HG02885 (cell line): ENCODE data around the gene EIF6.

ENCODE experiments used
- ATAC-seq: cut with Tn5 transposase; IDR thresholded peaks from one replicate; pipeline ENCODE4 v1.9.1; 2021; ENCODE audit warnings: mild to moderate bottlenecking; ENCODE audit not compliant: unreplicated experiment, poor library complexity

EIF6 gene

DNA sequence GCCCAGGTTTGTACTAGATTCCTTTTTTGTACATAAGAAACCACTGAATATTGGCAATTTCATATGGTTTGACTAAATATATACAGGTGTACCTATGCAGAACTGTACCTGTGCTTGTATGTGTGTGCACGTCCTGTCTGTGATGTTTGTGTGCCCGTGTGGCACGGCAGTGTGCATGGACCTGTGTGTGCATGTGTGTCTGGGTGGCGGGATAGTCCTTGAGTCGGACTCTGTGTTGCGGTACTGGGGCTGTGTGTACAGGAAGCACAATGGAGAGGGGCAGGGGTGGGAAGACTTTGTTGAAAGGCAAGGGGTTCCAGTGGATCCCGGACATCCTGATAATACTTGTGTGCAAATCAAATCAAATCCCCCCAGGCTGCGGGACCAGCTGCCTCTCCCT is 11.1 kb upstream of the EIF6 start:
- ATAC-seq, result no peak

- no peak for ATAC-seq
These were observed 10.5 kb upstream of the EIF6 start for GRCh38 chr20:35295058-35295457.

- no peak for ATAC-seq
These were observed 9.7 kb upstream of the EIF6 start for GRCh38 chr20:35294293-35294685.

- no peak for ATAC-seq
These were observed 9.0 kb upstream of the EIF6 start for GRCh38 chr20:35293303-35294292.

GRCh38 chr20:35292504-35293285 is 8.1 kb upstream of the EIF6 start:
- no peak for ATAC-seq

GRCh38 chr20:35291654-35292503 is 7.3 kb upstream of the EIF6 start, which contains the start of gene FAM83C:
FAM83C (minus strand) TSS chr20:35292425; CDS start chr20:35292304, 121 bp downstream.
- ATAC-seq, result no peak

- no peak for ATAC-seq
These were observed 6.4 kb upstream of the EIF6 start for GRCh38 chr20:35290887-35291417.

- no peak for ATAC-seq
These were observed 5.8 kb upstream of the EIF6 start for GRCh38 chr20:35290186-35290886.

DNA sequence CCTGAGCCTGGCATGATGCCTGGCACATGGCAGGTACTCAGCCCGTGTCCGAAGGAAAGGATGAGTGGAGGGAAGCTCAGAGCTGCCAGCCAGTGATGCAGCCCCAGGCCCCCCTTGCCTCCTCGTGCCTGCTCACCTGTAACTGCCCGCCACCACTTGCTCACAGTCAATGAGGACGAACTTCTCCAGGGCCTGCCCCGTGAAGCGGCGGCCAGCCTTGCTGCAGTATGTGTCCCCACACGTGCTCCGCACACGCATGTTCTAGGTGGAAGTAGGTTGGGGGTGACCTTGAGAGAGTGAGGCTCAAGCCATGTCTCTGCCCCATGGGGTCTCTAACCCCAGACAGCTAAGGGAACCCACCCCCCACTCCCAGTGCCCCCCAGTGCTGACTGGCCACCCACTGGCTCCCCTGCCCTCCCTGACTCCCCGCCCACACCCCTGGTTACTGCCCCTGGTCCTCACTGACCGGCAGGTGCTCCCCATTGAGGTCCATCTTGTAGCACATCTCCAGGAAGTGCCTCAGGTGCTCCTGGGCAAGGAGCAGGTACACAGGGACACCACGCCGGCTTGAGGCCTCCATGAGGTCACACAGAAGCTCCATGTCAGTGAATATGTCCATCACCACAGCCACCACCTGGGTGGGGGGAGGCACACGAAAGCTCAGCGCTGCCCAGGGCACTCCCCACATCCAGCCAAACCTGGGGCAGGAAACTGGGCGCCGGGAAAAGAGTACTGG is 3.9 kb upstream of the EIF6 start:
- ATAC-seq, result no peak

- ATAC-seq, result no peak
These were observed 3.1 kb upstream of the EIF6 start for GRCh38 chr20:35287509-35288324.

- ATAC-seq, result no peak
These were observed 2.4 kb upstream of the EIF6 start for GRCh38 chr20:35286899-35287508.

- ATAC-seq, result no peak
These were observed 1.7 kb upstream of the EIF6 start for GRCh38 chr20:35286077-35286898.

DNA sequence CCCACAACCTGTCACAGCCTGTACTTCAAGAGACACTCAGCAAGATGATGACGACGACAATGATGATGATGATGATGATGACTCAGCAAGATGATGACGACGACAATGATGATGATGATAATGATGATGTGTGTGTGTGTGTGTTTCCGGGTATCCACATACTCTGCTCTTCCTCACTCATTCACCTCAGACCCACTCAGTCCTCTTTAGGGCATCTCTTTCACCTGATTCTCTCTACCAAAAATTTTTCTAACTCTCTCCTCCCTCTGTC is 1.2 kb upstream of the EIF6 start:
- ATAC-seq, result no peak

DNA sequence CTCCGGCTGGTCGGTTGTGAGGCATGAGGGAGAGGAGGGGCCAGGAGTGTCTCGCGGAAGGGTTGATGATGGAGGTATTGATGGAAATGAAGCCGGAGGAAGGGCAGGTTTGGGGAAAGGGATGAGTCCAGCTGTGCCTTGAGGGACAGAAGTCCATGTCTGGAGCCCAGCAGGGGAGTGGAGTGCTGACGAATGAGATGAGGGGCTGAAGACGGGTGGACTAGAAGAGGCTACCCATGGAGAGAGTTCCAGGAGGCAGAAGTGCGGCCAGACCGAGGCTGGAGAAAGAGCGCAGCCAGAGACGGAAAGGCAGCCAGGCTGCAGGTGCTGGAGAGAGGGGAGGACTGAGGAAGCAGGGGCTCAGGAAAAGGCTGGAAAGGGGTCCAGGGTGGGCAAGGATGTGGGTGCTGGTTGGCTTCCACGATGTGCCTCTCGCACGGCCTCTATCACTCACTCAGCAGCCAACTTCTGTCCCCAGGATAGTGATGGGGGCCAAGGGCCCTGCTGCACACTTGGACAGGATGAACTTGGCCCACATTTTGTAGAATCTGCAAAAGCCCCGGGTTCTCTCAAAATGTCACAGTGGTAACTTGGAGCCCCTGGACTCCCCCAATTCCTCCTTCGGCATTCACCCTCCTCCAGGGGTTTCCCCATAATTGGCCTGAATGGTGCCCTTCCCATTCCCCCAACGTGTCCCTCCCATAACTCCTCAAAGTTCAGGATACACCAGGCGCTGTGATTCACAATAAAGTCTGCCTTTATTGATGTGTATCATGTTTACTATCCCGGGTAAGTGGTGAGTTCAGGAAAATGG is 627 bp upstream of the EIF6 start:
- no peak for ATAC-seq

DNA sequence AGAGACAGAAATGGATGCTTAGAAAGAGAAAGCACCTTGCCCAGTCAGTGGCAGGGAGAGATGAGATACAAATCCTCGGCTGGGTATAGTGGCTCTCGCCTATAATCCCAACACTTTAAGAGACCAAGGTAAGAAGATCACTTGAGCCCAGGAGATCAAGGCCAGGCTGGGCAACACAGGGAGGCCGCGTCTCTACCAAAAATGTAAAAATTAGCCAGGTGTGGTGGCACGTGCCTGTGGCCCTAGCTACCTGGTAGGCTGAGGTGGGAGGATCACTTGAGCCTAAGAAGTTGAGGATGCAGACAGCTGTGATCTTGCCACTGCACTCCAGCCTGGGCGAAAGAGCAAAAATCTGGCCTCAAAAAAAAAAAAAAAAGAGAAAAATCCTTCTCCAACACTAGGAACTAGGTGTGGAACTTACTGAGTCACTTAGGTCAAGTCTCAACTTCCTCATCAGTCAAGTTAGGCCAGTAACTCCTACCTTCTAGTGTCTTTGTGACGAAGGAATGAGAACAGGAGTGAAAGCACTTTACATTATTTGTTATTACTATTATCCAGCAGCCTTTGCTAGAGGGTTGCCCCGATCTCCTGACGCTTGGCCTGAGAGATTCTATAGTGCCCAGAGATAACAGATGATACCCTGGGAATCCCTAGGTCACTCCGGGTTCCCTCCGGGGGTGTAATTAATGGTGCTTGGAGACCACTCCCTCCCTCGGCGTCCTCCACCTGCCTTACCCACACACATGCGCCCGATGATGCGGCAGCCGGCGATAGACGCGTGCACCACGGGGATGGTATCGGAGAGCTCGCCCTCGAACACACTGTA is 918 bp downstream of the EIF6 start:
- ATAC-seq, result no peak
